ENCODE data around the gene GJB3.

GRCh38 chr1:34755961-34756360, 25.1 kb upstream of the GJB3 start:
- TF ChIP-seq CTCF (IDR thresholded peaks at IDR 0.05) (no peak), POLR2A (IDR thresholded peaks at IDR 0.05) (no peak)

Measured in lower leg skin (tissue), 3 donors.